ENCODE measurements around the gene KSR1.
A peak's percentile ranks its signal among the peaks of the same experiment; 100 is the strongest.

The KSR1 gene

DNA sequence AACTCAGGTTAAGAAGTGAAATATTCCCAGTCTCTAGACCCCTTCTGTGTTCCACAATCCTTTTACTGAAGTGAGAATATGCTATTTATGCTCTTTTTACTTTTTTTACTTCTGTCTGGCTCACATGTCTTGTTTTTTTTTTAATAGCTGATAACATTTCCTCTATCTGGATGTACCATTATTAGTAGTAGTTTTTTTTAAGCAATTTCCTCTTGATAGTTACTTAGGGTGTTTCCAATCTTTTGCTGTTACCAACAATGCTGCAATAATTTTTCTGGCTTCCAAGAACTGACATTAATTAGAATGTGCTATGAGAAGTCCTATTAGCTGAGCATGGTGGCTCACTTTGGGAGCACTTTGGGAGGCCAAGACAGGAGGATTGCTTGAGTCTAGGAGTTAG is 32.0 kb downstream of the KSR1 start:
- Histone ChIP-seq H3K4me2 (ENCODE audit: insufficient read depth, low read length, poor library complexity, severe bottlenecking) (no peak overlapping the region), H3K27ac (replicated peaks; ENCODE audit: low read length) (no peak overlapping the region), H3K4me1 (ENCODE audit: control insufficient read depth in 2 of 2, insufficient read depth in 1 of 2, low read depth in 1 of 2, low read length in 2 of 2) (peaks cover 14 to 25% of the 10 kb centered on the region in 2 donors), H2AFZ (ENCODE audit: low read length) (no peak overlapping the region), H2BK120ac (ENCODE audit: low read depth, low read length) (no peak overlapping the region), H3K9ac (ENCODE audit: low read depth, low read length, poor library complexity) (no peak overlapping the region), H2BK12ac (ENCODE audit: low read length) (no peak overlapping the region), H3K9me3 (replicated peaks in 1 of 2; ENCODE audit: control insufficient read depth in 2 of 2, insufficient read depth in 1 of 2, low read depth in 1 of 2, low read length in 2 of 2) (peaks cover 0 to 2% of the 10 kb centered on the region in 2 donors), H3K4ac (ENCODE audit: low read length) (no peak overlapping the region), H2AK5ac (ENCODE audit: low read depth, low read length) (no peak overlapping the region), H2BK15ac (ENCODE audit: low read length) (no peak overlapping the region), H3K36me3 (replicated peaks in 1 of 2; ENCODE audit: control insufficient read depth in 2 of 2, insufficient read depth in 2 of 2, low read length in 2 of 2) (no peaks in the 10 kb centered on the region), H3K27me3 (ENCODE audit: control insufficient read depth in 3 of 3, insufficient read depth in 3 of 3, low read depth in 1 of 3, low read length in 3 of 3) (no peaks in the 10 kb centered on the region), H2BK5ac (ENCODE audit: low read length) (no peak overlapping the region), H3K4me3 (ENCODE audit: low read length in 2 of 2) (no peak overlapping the region), H4K91ac (ENCODE audit: low read depth, low read length, poor library complexity) (no peak overlapping the region), H3K79me1 (ENCODE audit: low read depth, low read length) (no peaks in the 10 kb centered on the region), H3K14ac (ENCODE audit: low read length) (no peak overlapping the region), H3K18ac (ENCODE audit: low read length) (no peak overlapping the region), H4K8ac (ENCODE audit: low read depth, low read length) (no peak overlapping the region), H3K23ac (ENCODE audit: low read depth, low read length, poor library complexity) (no peak overlapping the region)
- no peak for DNase-seq (ENCODE audit: low spot score)

DNA sequence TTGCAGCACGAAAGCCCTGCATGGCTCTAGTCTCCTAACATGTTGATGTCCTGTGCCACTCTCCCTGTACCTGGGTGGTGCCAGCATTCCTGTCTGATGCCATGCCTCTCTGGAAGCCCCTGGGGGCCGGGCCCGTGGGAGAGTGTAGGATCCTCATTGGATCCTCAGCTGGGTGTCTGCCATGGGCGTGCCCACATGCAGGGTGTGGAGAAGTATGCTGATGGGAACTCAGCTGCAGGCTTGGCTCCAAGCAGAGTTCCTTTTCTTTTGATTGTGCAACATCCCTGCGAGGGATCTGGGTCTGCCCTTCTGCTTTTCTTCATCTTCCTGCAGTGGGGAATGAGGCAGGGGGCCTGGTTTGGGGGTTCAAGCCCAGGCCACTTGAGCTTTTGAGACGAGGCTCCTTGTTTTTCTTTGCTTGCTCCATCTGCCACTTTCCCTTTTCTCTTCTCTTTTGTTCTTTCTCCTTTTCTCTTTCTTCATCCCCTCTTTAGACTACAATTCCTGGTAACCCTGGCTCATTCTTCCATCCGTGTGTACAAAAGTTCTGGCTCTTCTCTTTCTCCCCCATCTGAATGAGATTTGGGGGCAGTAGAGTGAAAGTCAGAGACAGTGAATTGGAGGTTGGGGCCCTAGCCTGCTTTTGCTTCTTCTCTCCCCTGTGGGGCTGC is 32.9 kb downstream of the KSR1 start:
- Histone ChIP-seq H2AFZ (ENCODE audit: low read length) (no peak overlapping the region), H2AK5ac (ENCODE audit: low read depth, low read length) (no peak overlapping the region), H3K27me3 (ENCODE audit: control insufficient read depth in 3 of 3, insufficient read depth in 3 of 3, low read depth in 1 of 3, low read length in 3 of 3) (no peaks in the 10 kb centered on the region), H3K14ac (ENCODE audit: low read length) (no peak overlapping the region), H3K36me3 (replicated peaks in 1 of 2; ENCODE audit: control insufficient read depth in 2 of 2, insufficient read depth in 2 of 2, low read length in 2 of 2) (no peaks in the 10 kb centered on the region), H3K27ac (replicated peaks; ENCODE audit: low read length) (no peak overlapping the region), H3K18ac (ENCODE audit: low read length) (peak overlapping the region; percentile 58), H3K79me1 (ENCODE audit: low read depth, low read length) (no peaks in the 10 kb centered on the region), H3K9me3 (replicated peaks in 1 of 2; ENCODE audit: control insufficient read depth in 2 of 2, insufficient read depth in 1 of 2, low read depth in 1 of 2, low read length in 2 of 2) (peaks cover 0 to 2% of the 10 kb centered on the region in 2 donors), H4K91ac (ENCODE audit: low read depth, low read length, poor library complexity) (no peak overlapping the region), H2BK5ac (ENCODE audit: low read length) (no peak overlapping the region), H3K23ac (ENCODE audit: low read depth, low read length, poor library complexity) (no peak overlapping the region), H3K4me3 (ENCODE audit: low read length in 2 of 2) (no peak overlapping the region), H4K8ac (ENCODE audit: low read depth, low read length) (no peak overlapping the region), H2BK15ac (ENCODE audit: low read length) (no peak overlapping the region), H2BK120ac (ENCODE audit: low read depth, low read length) (no peak overlapping the region), H3K4me1 (ENCODE audit: control insufficient read depth in 2 of 2, insufficient read depth in 1 of 2, low read depth in 1 of 2, low read length in 2 of 2) (peaks cover 23 to 29% of the 10 kb centered on the region in 2 donors), H3K4ac (ENCODE audit: low read length) (no peak overlapping the region), H2BK12ac (ENCODE audit: low read length) (no peak overlapping the region), H3K9ac (ENCODE audit: low read depth, low read length, poor library complexity) (no peak overlapping the region), H3K4me2 (ENCODE audit: insufficient read depth, low read length, poor library complexity, severe bottlenecking) (no peak overlapping the region)
- WGBS, 2 donors (ENCODE audit: extremely low coverage in 2 of 2, insufficient read length in 2 of 2, insufficient replicate concordance in 1 of 2), result no CpG with 5 or more reads among the region's 7 CpGs
- no peak for DNase-seq (ENCODE audit: low spot score)

DNA sequence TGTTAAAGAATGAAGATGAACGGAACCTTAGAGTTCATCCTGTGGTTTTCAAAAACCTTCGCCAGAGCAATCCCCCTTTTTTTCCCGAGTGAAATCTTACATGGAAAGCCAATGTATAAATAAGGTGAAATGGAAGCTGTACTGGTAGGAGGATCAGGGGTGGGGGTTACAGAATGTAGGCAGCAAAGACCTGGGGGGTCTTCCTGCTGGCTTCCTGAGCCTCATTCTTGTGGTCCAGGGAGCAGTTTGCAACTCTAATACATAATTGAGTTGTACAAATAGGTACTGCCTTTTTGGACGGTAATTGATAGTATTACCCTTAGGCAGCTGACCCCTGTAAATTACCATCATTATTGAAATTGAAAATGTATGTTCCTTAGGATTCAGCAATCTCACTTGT is 34.1 kb downstream of the KSR1 start:
- Histone ChIP-seq H4K8ac (ENCODE audit: low read depth, low read length) (no peak overlapping the region), H3K27ac (replicated peaks; ENCODE audit: low read length) (no peak overlapping the region), H2AFZ (ENCODE audit: low read length) (no peak overlapping the region), H2BK12ac (ENCODE audit: low read length) (no peak overlapping the region), H3K4me2 (ENCODE audit: insufficient read depth, low read length, poor library complexity, severe bottlenecking) (no peak overlapping the region), H2BK5ac (ENCODE audit: low read length) (no peak overlapping the region), H2BK15ac (ENCODE audit: low read length) (no peak overlapping the region), H3K14ac (ENCODE audit: low read length) (no peak overlapping the region), H2AK5ac (ENCODE audit: low read depth, low read length) (no peak overlapping the region), H3K4me1 (ENCODE audit: control insufficient read depth in 2 of 2, insufficient read depth in 1 of 2, low read depth in 1 of 2, low read length in 2 of 2) (peaks cover 29 to 34% of the 10 kb centered on the region in 2 donors), H3K18ac (ENCODE audit: low read length) (no peak overlapping the region), H3K4ac (ENCODE audit: low read length) (no peak overlapping the region), H4K91ac (ENCODE audit: low read depth, low read length, poor library complexity) (no peak overlapping the region), H3K4me3 (ENCODE audit: low read length in 2 of 2) (no peak overlapping the region), H3K36me3 (replicated peaks in 1 of 2; ENCODE audit: control insufficient read depth in 2 of 2, insufficient read depth in 2 of 2, low read length in 2 of 2) (no peaks in the 10 kb centered on the region), H3K9me3 (replicated peaks in 1 of 2; ENCODE audit: control insufficient read depth in 2 of 2, insufficient read depth in 1 of 2, low read depth in 1 of 2, low read length in 2 of 2) (peaks cover 0 to 2% of the 10 kb centered on the region in 2 donors), H3K23ac (ENCODE audit: low read depth, low read length, poor library complexity) (no peak overlapping the region), H2BK120ac (ENCODE audit: low read depth, low read length) (no peak overlapping the region), H3K27me3 (ENCODE audit: control insufficient read depth in 3 of 3, insufficient read depth in 3 of 3, low read depth in 1 of 3, low read length in 3 of 3) (no peaks in the 10 kb centered on the region), H3K79me1 (ENCODE audit: low read depth, low read length) (no peaks in the 10 kb centered on the region), H3K9ac (ENCODE audit: low read depth, low read length, poor library complexity) (no peak overlapping the region)
- no peak for DNase-seq (ENCODE audit: low spot score)
- no CpG with 5 or more reads among the region's 4 CpGs for WGBS, 2 donors (ENCODE audit: extremely low coverage in 2 of 2, insufficient read length in 2 of 2, insufficient replicate concordance in 1 of 2)

DNA sequence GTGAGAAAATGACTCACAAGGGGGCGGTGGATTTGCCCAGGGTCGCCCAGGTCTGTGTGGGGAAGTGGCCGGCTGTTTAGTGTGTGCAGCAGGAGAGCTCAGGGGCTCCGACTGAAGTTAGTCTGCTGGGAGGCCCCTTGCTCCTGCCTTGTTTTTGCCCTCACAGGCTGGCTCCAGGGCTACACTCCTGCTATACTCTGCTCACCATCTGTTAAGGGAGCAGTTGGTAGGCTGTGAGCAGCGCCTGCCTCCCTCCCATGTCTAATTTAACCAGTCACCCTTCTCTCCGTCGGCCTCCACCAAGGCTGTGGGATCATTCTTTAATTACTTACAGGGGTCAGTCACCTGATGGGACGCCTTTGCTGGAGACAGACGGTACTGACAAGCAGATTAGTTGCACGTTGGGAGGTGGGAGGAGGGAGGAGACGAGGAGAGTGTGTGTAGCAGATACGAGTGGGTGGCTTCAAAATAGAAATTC is 35.5 kb downstream of the KSR1 start:
- H3K14ac ChIP-seq (ENCODE audit: low read length), result no peak overlapping the region
- no peaks in the 10 kb centered on the region for H3K36me3 ChIP-seq (replicated peaks in 1 of 2; ENCODE audit: control insufficient read depth in 2 of 2, insufficient read depth in 2 of 2, low read length in 2 of 2)
- no peak overlapping the region for H2BK12ac ChIP-seq (ENCODE audit: low read length)
- H3K4ac ChIP-seq (ENCODE audit: low read length), result no peak overlapping the region
- no peak for DNase-seq (ENCODE audit: low spot score)
- H3K79me1 ChIP-seq (ENCODE audit: low read depth, low read length), result no peaks in the 10 kb centered on the region
- no peak overlapping the region for H4K8ac ChIP-seq (ENCODE audit: low read depth, low read length)
- no peak overlapping the region for H2BK5ac ChIP-seq (ENCODE audit: low read length)
- H2AFZ ChIP-seq (ENCODE audit: low read length), result peak overlapping the region; percentile 25
- no CpG with 5 or more reads among the region's 12 CpGs for WGBS, 2 donors (ENCODE audit: extremely low coverage in 2 of 2, insufficient read length in 2 of 2, insufficient replicate concordance in 1 of 2)
- peaks cover 0 to 2% of the 10 kb centered on the region in 2 donors for H3K9me3 ChIP-seq (replicated peaks in 1 of 2; ENCODE audit: control insufficient read depth in 2 of 2, insufficient read depth in 1 of 2, low read depth in 1 of 2, low read length in 2 of 2)
- peaks cover 36 to 38% of the 10 kb centered on the region in 2 donors for H3K4me1 ChIP-seq (ENCODE audit: control insufficient read depth in 2 of 2, insufficient read depth in 1 of 2, low read depth in 1 of 2, low read length in 2 of 2)
- H3K9ac ChIP-seq (ENCODE audit: low read depth, low read length, poor library complexity), result no peak overlapping the region
- H2BK15ac ChIP-seq (ENCODE audit: low read length), result no peak overlapping the region
- no peak overlapping the region for H2BK120ac ChIP-seq (ENCODE audit: low read depth, low read length)
- H3K4me3 ChIP-seq (ENCODE audit: low read length in 2 of 2), result no peak overlapping the region
- no peak overlapping the region for H2AK5ac ChIP-seq (ENCODE audit: low read depth, low read length)
- no peaks in the 10 kb centered on the region for H3K27me3 ChIP-seq (ENCODE audit: control insufficient read depth in 3 of 3, insufficient read depth in 3 of 3, low read depth in 1 of 3, low read length in 3 of 3)
- H4K91ac ChIP-seq (ENCODE audit: low read depth, low read length, poor library complexity), result no peak overlapping the region
- no peak overlapping the region for H3K27ac ChIP-seq (replicated peaks; ENCODE audit: low read length)
- peak overlapping the region; percentile 2 for H3K4me2 ChIP-seq (ENCODE audit: insufficient read depth, low read length, poor library complexity, severe bottlenecking)
- H3K23ac ChIP-seq (ENCODE audit: low read depth, low read length, poor library complexity), result no peak overlapping the region
- no peak overlapping the region for H3K18ac ChIP-seq (ENCODE audit: low read length)
